Measurements from ENCODE around the gene MYO15A.

The MYO15A gene

DNA sequence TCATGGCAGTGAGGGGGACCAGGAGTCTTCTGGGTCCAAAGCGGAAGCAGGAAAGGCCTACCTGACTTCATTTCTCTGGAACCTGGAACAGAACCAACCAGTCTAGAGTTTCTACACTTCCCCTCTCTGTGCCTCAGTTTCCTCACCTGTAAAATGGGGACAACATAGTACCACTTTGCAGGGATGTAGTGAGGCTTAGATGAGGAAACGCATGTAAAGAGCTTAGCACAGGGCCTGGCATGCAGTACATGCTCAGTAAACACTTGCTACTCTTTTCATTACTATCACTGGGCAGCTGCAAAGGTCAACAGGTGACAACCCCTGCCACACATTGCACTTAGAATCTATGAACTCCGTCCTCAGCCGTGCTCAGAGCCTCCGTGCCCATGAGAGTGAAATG, 24.2 kb downstream of the MYO15A start:
- no peak for DNase-seq

DNA sequence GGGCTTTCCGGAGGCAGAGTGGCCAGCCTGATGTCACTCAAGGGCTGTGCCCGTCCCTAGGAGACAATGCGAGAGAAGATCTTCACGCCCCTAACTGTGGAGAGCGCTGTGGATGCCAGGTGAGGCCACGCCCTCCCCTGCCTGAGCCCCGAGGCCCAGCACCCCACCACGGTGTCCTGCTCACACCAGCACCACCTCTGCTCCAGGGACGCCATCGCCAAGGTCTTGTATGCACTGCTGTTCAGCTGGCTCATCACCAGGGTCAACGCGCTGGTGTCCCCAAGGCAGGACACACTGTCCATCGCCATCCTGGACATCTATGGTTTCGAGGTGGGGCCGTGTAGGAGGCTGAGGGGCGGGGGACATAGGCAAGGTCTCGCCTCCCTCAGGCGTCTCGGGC, 27.8 kb downstream of the MYO15A start:
- DNase-seq = no peak

DNA sequence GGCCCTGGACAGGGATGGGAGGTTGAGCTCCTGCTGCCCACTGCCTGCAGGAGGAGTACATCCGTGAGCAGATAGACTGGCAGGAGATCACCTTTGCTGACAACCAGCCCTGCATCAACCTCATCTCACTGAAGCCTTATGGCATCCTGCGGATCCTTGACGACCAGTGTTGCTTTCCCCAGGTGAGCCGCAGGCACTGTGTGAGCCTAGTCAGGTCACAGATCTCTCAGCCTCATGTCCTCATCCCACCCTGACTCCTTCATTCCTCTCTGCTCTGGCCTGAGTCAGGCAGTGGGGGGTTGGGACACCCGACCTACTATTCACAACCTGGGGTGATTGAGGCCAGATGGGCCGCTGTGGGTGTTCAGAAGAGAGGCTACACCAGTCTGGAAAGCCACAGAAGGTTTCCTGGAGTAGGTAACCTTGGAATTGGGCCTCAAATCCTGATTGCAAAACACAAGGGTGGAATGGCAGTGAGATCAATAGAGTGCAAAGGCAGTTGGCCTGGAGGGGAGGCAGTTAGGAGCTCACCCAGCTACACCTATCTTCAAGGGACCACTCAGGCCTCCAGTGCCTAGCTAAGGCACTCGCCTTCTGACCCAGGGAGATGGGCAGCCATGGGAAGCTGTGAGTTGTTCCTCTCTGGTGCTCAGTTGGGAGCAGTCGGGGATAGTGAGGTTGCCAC, 29.7 kb downstream of the MYO15A start:
- no peak for DNase-seq

DNA sequence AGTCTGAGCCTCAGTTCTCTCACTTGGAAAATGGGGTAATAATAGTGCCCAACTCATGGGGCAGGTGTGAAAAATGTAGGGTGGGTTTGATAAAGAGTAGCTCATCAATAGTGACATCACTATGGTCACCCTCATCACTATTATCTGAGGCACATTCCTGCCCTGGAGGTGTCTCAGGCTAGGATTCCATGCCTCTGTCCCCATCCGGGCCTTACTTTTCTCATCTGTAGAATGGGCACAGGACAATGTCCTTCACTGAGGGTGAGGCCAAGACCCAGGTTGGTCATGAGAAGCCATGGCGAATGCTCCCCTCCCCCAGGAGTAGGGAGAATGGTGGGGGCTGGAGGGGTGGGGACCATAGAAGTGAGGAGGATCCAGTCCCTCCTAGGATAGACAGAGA, 30.5 kb downstream of the MYO15A start:
- DNase-seq = no peak

DNA sequence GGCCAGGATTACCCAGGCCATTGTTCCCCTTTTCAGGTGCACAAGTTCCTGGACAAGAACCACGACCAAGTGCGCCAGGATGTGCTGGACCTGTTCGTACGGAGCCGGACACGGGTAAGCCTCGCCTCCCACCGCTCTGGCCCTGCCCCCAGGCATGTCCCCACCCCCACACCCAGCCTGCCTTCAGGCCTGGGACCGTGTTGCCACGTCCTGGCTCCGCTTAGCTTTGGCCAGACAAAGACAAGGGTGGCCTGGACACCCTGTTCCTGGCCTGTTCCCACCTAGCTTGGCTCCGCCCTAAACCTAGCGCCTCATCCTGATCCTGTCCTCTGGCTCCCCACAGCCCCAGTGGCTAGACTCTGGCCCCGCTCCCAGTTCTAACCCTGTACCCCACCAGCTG, 30.9 kb downstream of the MYO15A start:
- DNase-seq = no peak

DNA sequence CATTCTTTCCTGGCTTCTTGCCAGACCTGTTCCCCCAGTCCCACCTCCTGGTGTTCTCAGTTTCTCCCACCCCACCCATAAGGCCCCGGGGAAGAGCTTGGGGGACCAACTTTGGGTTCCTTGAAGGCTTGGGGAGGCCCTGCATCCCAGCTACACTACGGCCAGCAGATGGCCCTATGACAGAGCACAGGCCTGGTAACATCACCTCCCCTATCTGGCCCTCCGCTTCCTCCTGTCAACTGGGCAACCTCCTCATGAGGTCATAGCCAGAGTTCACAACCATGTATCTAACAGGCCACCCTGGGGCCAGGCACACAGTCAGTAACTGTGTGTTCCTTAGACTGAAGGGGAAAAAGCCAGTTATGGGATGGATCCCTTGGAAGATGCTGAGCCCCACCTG, 31.4 kb downstream of the MYO15A start:
- DNase-seq = no peak

DNA sequence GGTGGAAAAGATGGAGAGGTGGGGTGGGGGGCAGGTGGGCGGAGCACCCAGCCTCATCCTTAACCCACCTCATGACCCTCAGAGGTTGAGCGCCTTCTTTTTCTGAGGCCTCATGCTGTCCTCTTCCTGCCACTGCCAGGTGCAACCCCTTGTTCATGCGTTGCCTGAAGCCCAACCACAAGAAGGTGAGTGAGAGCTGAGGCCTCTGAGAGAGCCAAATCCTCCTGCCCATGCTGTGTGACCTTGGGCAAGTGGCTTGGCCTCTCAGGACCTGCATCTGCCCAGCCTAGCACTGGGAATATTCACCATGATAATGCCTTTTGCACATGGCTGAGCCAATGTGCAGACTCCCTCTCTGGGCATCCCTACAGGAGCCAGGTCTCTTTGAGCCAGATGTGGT, 32.1 kb downstream of the MYO15A start:
- DNase-seq = no peak

DNA sequence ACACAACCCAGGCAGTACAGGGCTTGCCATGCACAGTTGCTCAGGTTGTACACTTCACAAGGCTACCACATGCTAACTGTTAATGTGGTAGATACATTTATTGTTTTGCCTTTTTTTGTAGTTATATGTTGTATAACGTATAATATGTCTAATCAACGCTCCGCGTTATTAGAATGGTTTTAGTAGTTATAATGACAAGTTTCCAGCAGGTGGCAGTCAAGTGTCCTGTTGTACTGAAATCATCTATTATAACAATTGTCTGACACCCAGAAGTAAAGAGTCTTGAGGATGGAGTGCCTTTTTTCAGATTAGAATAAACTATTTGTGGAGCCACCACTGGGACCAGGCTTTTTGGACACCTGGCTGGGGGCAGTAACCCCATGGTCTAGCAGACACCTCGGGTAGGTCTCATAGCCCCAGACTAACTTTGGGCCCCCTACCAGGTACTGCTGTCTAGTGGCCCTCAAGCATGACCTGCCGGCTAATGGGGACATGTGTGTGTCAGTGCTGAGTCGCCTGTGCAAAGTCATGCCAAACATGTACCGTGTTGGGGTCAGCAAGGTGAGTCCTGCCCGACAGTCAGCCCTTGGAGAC, 32.8 kb downstream of the MYO15A start:
- peak; percentile 1 for DNase-seq

DNA sequence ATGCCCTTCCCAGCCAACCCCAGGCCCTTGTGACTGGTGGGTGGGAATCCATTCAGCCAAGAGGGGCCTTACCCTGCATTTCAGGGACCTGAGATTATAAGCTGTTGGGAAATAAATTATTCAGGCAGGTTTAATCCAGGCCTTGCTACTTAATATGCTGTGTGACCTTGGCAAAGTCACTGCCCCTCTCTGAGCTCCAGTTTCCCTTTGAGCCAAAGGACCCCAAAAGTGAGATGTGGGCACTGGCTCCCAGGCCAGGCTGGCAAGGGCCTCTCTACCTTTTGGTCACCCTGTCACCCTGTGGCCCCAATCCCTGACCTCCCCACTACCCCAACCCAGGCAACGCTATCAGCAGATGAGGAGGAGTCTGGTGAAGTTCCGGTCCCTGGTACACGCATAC, 33.9 kb downstream of the MYO15A start:
- DNase-seq = no peak

DNA sequence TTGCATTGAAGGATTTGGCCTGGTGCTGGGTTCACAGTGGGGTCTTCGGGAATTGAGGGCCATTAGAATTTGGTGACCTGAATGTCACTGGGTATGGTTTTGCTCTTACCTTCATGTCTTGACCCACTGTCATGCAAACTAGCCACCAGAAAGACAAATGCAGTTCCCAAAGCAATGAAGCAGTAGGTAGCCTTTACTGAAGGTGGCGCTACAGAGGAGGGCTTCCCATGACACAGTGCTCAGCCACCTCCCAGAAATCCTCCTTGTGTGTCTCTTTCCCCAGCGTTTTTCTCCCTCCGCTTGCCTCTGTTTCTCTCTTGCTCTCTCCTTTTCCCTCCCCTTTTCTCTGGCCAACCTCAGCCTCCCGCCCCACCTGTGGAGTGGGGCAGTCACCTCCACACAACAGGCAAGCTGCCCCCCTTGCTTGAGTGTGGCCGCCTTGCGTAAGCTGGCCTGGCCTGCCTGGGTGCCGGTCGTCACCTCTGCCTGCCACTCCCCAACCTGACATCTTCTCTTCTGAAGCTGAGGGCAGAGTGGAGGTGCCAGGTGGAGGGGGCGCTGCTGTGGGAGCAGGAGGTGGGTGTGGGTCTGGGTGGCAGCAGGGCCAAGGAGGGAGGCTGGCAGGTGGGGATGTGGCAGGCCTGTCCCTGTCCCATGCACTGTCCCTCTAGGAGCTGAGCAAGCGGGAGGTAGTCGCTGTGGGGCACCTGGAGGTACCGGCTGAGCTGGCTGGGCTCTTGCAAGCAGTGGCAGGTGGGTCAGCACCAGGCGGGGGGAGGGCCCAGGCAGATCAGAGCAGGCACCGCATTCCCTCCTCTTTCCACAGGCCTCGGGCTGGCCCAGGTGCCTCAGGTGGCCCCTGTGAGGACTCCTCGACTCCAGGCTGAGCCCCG, 34.7 kb downstream of the MYO15A start:
- no peak for DNase-seq

DNA sequence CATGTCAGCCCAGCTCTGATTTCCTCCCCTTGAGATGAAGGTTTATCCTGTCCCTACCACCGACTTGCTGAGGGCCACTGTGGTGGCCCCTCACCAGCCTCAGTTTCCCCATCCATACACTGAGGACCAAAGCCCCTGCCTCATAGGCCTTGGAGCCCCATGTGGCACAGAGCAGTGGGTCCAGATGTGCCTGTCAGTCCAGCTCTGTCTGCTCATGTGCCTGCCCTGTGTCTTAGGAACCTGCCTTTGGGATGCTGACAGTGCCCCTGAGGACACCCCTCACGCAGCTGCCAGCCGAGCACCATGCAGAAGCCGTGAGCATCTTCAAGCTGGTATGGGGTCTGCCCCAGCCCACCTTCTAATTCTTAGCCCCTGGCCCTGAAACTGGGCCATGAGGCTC, 35.7 kb downstream of the MYO15A start:
- DNase-seq = no peak

DNA sequence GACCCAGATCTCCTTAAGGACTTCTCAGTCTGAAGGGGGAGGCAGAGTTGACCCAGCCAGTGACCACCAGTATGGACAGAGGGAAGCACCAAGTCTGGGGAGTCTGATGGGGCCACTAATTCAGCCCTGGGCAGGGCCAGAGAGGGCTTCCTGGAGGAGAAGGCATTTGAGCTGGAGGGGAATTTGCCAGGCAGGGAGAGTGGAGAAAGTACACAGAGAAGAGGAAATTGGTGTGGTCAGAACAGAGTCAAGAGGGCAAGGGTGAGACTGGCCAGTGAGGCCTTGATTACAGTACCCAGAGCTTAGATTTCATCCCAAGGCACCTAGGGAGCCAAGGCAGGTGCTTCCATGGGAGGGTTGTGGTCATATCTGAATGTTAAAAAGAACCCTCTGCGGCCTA, 36.3 kb downstream of the MYO15A start:
- no peak for DNase-seq

DNA sequence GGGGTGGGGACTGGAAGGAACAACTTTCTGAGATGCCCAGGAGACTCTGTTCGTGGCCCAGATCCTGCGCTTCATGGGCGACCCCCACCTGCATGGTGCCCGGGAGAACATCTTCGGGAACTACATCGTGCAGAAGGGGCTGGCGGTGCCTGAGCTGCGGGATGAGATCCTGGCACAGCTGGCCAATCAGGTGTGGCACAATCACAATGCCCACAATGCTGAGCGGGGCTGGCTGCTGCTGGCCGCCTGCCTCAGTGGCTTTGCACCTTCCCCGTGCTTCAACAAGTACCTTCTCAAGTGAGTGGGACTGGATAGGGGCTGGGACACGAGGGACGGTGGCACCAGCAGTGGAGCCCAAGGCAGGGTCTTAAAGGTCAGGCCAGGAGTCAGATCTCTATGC, 37.3 kb downstream of the MYO15A start:
- DNase-seq = no peak

DNA sequence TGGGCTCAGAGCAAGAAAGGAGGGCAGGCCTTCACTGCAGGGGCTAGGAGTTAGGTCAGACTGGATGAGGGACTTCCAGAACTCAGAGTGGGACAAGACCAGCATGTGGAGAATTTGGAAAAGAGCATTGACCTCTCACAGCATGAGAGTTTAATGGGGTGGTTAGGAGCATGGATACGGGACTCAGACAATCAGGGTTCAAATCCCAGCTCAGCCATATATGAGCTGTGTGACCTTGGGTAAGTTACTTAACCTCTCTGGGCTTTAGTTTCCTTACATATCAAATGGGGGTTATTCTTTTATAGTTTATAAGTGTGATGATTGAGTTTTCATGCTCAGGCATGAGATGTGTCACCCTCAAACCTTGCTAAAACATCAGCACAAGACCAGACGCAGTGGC, 37.7 kb downstream of the MYO15A start:
- DNase-seq = no peak

DNA sequence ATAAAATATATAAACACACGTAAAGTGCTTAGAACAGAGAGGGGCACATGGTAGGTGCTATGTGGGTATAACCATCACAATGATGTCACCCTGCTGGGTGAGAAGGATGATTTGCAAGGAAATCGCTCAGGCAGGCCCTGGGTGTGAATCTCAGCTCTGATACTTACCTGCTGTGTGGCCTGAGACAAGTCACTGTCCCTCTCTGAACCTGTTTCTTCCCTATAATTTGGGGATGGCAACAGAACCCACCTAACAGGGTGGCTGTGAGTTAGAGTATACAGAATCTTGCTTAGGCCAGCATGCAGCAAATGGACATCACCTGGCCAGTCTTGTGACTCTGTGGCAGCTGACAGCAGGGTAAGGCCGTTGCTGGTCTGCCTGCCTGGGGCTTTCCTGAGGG, 38.4 kb downstream of the MYO15A start:
- no peak for DNase-seq

DNA sequence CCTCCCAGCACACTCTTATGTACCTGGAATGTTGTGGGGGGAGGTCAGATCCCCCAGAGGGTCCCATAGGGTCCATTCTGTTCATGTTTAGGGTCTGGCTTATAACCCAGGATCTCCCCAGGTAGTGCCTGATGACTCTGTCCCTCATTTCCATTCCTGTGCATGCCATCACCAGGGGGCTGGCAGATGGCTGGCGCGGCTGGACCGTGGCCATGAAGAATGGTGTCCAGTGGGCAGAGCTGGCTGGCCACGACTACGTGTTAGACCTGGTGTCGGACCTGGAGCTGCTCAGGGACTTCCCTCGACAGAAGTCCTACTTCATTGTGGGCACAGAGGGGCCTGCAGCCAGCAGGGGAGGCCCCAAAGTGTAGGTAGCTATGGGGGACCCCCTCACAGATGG, 40.0 kb downstream of the MYO15A start:
- no peak for DNase-seq

DNA sequence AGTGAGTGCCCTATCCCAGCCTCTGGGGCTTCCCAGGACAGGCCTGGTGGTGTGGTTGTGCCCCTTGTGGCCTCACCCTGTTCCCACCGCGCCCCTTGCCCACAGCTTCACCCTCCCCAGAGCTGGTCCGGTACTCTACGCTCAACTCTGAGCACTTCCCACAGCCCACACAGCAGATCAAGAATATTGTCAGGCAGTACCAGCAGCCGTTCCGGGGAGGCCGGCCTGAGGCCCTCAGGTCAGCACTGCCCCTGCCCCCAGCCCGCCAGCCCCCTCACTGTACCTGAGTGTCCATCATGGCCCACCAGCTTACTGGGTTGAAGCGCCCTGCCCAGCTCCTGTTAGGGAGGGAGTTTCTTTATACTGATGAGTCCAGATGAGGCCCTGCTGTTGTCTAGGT, 42.7 kb downstream of the MYO15A start:
- DNase-seq = no peak

DNA sequence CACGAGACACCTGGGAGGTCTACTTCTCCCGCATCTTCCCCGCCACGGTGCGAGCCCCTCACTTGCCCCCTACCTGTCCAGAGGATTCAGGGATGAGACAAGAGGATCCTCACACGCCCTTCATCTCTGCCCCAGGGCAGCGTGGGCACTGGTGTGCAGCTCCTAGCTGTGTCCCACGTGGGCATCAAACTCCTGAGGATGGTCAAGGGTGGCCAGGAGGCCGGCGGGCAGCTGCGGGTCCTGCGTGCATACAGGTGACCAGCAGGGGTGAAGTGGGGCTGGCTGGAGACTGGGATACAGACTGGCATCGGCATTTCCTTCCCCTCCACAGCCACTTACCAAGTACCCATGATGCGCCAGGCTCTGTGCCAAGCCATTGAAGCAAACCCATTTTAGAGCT, 46.6 kb downstream of the MYO15A start:
- DNase-seq = no peak

DNA sequence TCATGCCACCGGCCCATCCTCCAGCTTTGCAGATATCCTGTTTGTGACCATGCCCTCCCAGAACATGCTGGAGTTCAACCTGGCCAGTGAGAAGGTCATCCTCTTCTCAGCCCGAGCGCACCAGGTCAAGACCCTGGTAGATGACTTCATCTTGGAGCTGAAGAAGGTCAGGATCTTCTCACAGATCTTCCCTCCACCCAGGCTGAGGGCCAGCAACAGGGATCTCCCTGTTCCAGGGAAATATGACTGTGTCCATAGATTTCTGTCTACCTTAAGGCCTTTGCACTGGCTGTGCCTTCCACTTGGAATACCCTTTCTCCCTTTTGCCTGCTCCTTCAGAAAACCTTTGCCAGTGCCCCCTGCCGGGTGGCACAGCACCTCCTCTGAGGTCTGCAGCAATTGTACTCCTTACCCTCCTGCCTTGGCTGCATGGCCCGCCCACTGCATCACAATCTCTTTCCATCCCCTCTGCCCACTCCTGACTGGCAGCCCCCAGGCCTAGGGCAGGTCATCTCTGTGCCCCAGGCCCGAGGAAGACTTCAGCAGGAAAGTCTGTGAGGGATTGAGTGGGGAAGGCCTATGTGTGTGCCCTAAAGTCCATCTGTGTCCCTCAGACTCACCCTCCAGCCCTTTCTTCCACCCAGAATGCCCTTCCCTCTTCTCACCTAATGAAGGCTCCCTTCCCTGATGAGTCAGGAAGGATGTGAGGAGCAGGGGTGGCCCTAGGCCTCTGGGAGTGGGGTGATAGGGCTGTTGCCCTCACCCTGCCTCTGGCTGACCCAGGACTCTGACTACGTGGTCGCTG, 47.8 kb downstream of the MYO15A start:
- no peak for DNase-seq

DNA sequence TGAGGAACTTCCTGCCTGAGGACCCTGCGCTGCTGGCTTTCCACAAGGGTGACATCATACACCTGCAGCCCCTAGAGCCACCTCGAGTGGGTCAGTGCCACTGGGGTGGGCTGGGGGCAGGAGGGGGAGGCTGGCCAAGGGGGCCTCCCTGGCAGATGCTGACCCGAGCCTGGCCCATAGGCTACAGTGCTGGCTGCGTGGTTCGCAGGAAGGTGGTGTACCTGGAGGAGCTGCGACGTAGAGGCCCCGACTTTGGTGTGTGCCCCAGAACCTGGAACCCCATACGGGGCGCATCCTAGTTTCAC, 48.4 kb downstream of the MYO15A start:
- DNase-seq = no peak

DNA sequence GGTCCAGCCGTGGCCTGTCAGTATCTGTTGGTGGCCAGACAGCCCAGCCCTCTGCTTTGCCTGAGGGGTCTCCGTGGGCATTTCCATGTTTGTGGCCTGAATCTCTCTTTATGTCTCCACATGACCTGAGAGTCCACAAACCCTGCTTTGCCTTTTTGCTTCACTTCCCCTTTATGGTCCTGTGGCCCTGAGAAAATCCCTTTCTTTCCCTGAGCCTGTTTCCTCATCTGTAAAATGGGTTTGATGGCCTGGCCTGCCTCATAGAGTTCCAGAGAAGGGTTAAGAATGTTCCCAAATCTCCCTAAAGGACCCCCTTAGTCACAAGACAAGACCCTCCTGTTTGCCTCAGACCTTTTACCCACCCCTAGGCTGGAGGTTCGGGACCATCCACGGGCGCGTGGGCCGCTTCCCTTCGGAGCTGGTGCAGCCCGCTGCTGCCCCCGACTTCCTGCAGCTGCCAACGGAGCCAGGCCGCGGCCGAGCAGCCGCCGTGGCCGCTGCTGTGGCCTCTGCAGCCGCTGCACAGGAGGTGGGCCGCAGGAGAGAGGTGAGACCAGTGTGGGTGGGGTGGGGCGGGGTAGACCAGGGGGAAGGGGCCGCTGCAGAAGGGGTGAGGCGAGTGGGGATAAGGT, 48.9 kb downstream of the MYO15A start:
- DNase-seq = no peak

DNA sequence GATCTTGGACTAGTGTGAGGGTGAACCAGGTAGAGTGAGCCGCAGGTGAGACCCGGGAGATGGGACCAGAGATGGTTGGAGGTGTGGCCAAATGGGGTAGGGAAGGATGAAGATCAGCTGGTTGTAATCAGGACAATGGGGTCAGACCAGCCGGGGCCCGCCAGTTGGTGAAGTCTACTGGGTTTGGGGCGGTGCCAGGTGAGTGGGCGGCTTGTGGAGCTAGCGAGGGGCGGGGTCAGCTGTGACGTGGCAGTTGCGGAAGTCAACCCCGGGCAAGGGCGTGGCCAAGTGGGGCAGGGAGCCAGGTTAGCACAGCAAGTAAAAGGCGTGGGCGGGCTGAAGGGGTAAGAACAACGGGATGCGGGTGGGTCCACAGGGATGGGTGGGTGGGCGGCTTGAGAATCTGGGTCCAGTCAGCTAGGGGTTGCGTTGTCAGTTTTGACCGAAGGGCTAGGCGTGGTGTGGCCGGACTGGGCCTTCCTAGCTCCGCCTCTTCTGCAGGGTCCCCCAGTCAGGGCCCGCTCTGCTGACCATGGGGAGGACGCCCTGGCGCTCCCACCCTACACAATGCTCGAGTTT, 49.6 kb downstream of the MYO15A start:
- DNase-seq = no peak

Data from KG1 (cell line).